Measurements from ENCODE around the gene KRT78. TPM values are rescaled to one million over a fixed set of nuclear protein-coding genes. Genes with fewer than 3 reads are reported as not detected.
A peak's percentile ranks its signal among the peaks of the same experiment; 100 is the strongest.

KRT78 gene
- total RNA-seq, 1 donor from 2014 or later: not detected

DNA sequence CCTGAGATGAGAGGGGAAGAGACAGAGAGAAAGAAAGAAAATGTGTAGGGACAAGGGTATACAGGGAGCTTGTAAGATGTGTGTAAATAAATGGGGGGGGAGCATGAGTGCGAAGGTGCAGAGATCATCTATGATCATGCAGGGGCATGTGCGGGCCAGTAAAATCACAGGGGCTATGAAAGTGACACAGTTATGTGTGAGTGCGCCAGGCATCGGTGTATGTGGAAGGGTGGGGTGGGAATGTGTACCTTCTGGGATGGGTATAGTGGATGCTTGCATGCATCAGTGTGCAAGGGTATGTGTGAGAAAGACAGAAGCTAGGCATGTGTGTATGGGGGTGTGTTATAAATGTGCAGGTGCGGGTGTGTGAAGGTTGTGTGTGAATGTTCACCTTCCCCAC, 18.4 kb upstream of the KRT78 start:
- no peak overlapping the region for H3K4me3 Mint-ChIP-seq
- no peaks in the 10 kb centered on the region for H3K27me3 Mint-ChIP-seq (ENCODE audit: low read depth)
- no peaks in the 10 kb centered on the region for H3K36me3 Mint-ChIP-seq
- H3K9me3 Mint-ChIP-seq: no peaks in the 10 kb centered on the region
- H3K4me1 Mint-ChIP-seq: peaks cover 27% of the 10 kb centered on the region
- no peak for TF ChIP-seq CTCF (IDR thresholded peaks at IDR 0.05; ENCODE audit: unreplicated experiment)
- peak overlapping the region; percentile 33 for H3K27ac Mint-ChIP-seq
- no peak for DNase-seq (ENCODE audit: low spot score in 2 of 2, unreplicated experiment in 2 of 2)

DNA sequence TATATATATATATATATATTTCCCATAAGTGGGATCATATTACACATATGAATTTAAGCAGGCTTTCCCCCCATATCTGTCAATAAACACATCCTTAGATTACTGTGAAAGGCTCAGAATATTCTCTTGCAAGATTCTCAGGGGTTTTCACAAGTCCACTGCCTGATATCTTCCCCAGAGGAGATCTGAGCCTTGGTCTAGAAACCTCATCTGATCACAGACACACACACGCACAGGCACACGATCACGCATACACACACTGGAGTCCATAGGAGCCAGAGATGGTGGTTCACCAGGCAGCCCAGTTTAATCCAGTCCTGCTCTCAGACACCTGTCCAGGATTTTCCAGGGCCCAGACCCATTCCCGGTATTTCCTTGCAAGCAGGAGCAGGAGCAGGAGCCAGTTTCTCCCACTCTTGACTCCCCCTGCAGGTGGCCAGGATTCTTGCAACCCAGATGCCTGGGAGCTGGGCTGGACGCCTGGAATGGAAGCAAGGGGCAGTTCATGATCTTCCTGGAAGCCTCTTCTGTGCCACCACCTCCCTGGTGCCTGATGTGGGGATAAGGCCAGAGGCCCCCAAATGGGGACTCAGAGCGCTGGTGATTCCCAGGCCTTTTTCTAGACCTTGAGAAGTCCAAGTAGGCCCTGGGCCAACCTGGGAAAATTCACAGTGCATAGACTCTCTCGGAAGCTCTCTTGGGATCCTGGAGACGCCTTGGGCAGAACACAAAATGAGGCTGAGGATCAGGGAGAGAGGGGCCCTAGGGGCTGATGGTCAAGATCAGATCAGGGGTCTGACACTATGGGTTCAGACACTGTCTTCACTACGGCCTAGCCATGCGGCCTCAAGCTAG, 16.5 kb upstream of the KRT78 start:
- Mint-ChIP-seq H3K4me3 (no peak overlapping the region), H3K36me3 (no peaks in the 10 kb centered on the region), H3K4me1 (peaks cover 12% of the 10 kb centered on the region), H3K9me3 (no peaks in the 10 kb centered on the region), H3K27me3 (ENCODE audit: low read depth) (no peaks in the 10 kb centered on the region), H3K27ac (peak overlapping the region; percentile 60)
- TF ChIP-seq CTCF (IDR thresholded peaks at IDR 0.05; ENCODE audit: unreplicated experiment): peak; percentile 90
- DNase-seq (ENCODE audit: low spot score in 2 of 2, unreplicated experiment in 2 of 2): peak; percentile 51 to 84

DNA sequence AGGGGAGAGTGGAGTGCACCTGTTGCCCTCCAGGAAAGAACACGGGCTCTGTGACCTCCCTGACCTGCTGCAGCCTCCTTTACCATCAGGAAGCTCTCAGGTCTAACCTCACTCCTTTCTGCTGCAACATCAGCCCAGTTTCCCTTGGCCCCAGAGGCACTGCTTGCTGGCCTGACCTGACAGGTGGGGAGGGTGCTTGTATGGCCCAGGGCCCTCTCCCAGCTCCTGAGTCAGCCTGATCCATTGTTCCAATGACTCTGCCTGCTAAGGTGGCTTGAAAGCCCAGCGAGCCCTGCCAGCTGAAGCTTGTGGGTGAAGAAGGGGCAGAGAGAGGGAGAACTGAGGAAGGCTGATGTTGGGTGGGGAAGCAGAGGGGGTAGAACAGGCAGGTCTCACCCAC, 13.2 kb upstream of the KRT78 start:
- no peaks in the 10 kb centered on the region for H3K36me3 Mint-ChIP-seq
- H3K9me3 Mint-ChIP-seq: no peaks in the 10 kb centered on the region
- no peaks in the 10 kb centered on the region for H3K27me3 Mint-ChIP-seq (ENCODE audit: low read depth)
- peaks cover 8% of the 10 kb centered on the region for H3K4me1 Mint-ChIP-seq
- no peak overlapping the region for H3K27ac Mint-ChIP-seq
- no peak for DNase-seq (ENCODE audit: low spot score in 2 of 2, unreplicated experiment in 2 of 2)
- no peak overlapping the region for H3K4me3 Mint-ChIP-seq
- no peak for TF ChIP-seq CTCF (IDR thresholded peaks at IDR 0.05; ENCODE audit: unreplicated experiment)

GRCh38 chr12:52861511-52861910, 12.7 kb upstream of the KRT78 start:
- Mint-ChIP-seq H3K9me3 (no peaks in the 10 kb centered on the region), H3K4me3 (no peak overlapping the region)
- no peak for DNase-seq (ENCODE audit: low spot score in 2 of 2, unreplicated experiment in 2 of 2)

DNA sequence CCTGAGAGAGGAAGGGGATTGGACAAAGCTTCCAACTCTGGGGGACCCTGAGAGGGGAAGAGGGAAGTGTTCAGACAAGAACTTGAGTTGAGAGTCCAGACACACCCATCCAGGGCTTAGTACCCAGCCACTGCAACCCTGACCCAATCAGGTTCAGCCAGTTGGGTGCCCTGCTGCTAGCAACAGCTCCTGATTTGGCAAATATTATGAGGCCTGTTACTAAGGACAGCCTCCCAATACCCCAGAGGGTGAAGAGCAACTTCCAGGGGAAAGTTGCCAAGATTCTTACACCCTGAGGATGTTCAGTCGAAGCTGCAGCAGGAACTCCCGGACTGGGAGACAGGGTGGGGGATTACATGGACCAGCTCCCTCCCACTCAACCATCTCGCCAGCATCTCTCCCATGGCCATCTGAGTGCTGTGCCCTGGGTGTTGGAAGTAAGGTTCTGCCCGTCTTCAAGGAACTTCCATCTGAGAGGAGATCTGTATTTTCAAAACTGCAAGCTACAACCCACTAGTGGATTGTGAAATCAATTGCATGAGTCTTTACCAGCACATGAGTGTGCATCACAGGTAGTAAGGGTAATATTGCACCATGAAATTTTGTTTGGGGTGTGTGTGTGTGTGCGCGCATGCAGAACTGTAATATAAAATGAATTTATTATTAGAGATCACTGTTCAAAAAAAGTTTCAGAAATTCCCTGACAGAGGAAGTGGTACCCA, 11.5 kb upstream of the KRT78 start:
- no peaks in the 10 kb centered on the region for H3K36me3 Mint-ChIP-seq
- DNase-seq (ENCODE audit: low spot score in 2 of 2, unreplicated experiment in 2 of 2): no peak
- H3K4me1 Mint-ChIP-seq: peaks cover 8% of the 10 kb centered on the region
- no peak overlapping the region for H3K4me3 Mint-ChIP-seq
- H3K27me3 Mint-ChIP-seq (ENCODE audit: low read depth): peaks cover 5% of the 10 kb centered on the region
- peaks cover 5% of the 10 kb centered on the region for H3K9me3 Mint-ChIP-seq
- no peak for TF ChIP-seq CTCF (IDR thresholded peaks at IDR 0.05; ENCODE audit: unreplicated experiment)
- H3K27ac Mint-ChIP-seq: peak overlapping the region; percentile 68

More at GRCh38 chr12:52861511-52861910, 12.7 kb upstream of the KRT78 start:
- no peaks in the 10 kb centered on the region for H3K27me3 Mint-ChIP-seq (ENCODE audit: low read depth)
- no peak overlapping the region for H3K27ac Mint-ChIP-seq
- no peak for TF ChIP-seq CTCF (IDR thresholded peaks at IDR 0.05; ENCODE audit: unreplicated experiment)
- peaks cover 8% of the 10 kb centered on the region for H3K4me1 Mint-ChIP-seq
- H3K36me3 Mint-ChIP-seq: no peaks in the 10 kb centered on the region
